ENCODE results near the gene FBXO31.
"Not testable (repeated sequence)": the region's sequence is repeated elsewhere in the genome, so short reads cannot be mapped to it uniquely, and the experiment has no call there.

GRCh38 chr16:87389914-87390313 is 6.3 kb upstream of the FBXO31 start:
- not testable (repeated sequence) for TF ChIP-seq CTCF, EZH2phosphoT487, EZH2 (IDR thresholded peaks at IDR 0.05)

All from neural progenitor cell (in vitro differentiated cells).